ENCODE results near the gene SEC62.

SEC62 gene

GRCh38 chr3:170022336-170022735 lies 55.7 kb downstream of the SEC62 start:
- DNase-seq = no peak

- DNase-seq = no peak
Observed at GRCh38 chr3:170023165-170023564, 56.6 kb downstream of the SEC62 start.

GRCh38 chr3:170024581-170024980 lies 58.0 kb downstream of the SEC62 start:
- no peak for DNase-seq

- DNase-seq = no peak
Observed at GRCh38 chr3:170027233-170028102, 60.9 kb downstream of the SEC62 start.

DNA sequence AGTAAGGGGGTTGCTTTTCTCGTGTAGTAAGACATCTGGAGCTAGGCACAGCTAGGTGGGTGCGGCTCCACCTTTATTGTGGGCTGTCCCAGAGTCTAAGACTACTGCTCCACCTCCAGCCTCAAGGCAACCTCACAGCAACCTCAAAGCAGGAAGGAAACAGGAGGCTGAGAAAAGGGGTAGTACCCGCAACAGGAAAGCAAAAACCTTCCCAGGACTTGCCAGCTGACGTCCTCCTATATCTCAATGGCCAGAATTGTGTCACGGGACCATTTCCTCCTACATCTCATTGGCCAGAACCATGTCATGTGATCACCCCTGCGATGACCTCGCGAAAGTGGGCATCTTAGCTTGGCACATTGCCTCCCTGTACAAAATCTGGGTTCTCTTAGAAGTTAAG lies 66.9 kb downstream of the SEC62 start:
- DNase-seq = no peak

DNA sequence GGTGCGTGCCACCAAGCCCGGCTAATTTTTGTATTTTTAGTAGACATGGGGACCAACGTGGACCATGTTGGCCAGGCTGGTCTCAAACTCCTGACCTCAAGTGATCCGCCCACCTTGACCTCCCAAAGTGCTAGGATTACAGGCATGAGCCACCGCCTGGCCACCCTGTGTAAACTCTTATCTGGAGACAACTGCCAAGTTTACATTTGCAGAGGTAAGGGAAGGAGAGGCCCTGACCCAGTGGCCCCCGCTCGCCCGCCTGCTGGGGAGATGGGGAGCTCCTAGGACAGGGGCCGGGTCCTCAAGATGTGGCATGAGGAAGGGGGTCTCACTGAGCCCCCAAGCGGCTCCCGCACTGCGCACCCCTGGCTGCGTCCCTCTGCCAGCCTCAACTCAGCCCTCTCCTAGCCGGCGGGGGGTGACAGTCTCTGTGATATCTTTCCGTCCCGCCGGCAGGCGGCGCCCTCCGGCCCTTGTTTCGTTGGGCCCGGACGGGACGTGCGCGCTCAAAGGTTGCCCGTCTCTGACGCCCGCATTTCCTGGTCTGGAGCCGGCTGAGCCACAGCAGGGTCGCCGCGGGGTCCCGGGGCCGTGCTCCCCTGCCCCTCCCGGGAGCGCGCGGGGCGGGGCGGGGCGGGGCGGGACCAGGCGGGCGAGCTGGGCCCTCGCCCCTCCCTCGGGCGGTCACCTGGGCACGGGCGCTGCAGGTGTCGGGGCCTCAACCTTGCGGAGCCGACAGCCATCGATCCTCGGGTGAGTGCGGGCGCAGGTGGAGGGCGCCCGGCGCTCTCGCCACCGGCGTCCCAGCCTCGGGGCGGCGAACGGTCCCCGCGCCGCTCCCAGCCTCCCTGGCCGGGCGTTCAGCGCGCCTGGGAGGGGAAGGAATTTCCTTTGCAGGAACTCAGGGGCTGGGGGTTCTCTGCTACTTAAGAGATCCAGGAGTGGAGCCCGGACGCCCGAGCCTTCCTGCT lies 71.1 kb downstream of the SEC62 start, which contains the start of gene GPR160:
Gene GPR160 (plus strand): TSS at position 533 of the 971 bp plus-strand sequence. CDS start 45,978 bp downstream, outside the sequence.
- peak; percentile 50 for DNase-seq

DNA sequence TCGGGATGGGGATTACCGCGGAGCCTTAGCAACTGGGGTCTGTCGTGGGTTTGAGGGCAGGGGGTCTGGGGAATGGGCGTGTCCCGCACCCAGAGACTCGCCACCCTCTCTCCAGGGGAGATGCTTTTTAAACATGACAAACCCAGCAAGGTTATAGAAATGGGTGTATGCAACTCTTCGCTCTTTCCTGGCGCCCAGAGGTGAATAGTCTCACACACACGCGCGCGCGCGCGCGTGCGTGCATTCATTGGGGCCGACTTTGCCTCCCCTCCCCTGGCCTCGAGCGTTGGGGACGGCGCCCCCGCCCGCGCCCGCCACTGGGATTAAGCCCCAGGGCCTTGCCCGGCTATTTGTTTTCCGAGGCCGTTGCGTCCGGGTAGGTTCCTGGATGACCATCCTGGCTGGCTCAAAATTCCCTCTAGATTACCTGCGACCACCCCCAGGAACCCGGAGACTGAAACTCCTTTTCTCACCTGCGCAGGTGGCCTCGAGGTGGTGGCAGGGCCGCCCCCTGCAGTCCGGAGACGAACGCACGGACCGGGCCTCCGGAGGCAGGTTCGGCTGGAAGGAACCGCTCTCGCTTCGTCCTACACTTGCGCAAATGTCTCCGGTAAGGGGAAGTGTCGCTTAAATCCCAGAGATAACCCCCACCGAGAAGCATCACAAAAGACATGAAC lies 72.0 kb downstream of the SEC62 start:
- peak; percentile 12 for DNase-seq

DNA sequence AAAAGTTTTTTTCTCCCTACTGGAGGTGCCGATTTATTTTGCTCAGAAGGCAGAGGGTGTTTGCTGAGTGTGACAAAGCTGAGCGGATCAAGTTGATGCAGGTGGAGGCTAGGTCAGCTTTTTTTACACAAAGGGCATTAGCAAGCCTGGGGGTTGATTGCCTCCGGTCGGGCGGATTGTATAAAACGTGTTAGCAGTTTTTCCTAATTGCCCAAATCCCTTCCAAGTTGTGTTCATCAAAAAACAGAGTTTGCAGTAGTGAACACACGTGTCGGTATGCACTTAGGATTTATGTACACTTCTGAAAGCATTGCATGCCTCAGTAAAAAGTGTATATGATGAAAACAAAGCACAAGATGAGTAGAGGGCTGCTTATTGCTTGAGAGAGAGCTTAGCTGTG lies 73.8 kb downstream of the SEC62 start:
- no peak for DNase-seq

DNA sequence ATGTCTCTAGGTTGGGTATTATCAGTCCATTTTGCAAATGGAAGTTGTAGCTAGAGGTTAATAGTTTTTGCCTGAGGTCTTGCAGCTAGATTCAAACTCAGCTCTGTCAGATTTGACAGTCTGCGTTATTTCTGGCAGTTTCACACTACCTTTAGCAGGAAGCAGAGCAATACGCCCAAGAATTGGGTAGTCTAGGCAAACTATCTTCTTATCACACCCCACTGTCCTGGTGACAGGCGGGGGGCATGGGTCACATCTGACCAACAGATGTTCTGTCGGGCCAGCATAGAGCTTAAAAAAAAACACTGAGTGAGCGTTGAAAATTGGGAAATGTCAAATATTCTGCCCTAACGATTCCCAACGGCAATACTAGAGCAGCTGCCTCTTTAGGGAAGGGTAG lies 76.9 kb downstream of the SEC62 start:
- DNase-seq = no peak

- DNase-seq = no peak
Observed at GRCh38 chr3:170044271-170044670, 77.7 kb downstream of the SEC62 start.

- DNase-seq = no peak
Observed at GRCh38 chr3:170044795-170045244, 78.2 kb downstream of the SEC62 start.

- no peak for DNase-seq
Observed at GRCh38 chr3:170046269-170047132, 79.9 kb downstream of the SEC62 start.

GRCh38 chr3:170047133-170047404 lies 80.5 kb downstream of the SEC62 start:
- DNase-seq = no peak
